SU-DHL-6 (cell line): ENCODE results near the gene BMP7.

Experiments used
- CTCF ChIP-seq: fragments of 200-600 bp; sonication (generic); IDR thresholded peaks from one replicate; pipeline ENCODE4 v1.5.1; 2017; ENCODE audit warnings: antibody characterized with exemption, mild to moderate bottlenecking, low read length, moderate library complexity; ENCODE audit not compliant: insufficient read depth, poor library complexity, severe bottlenecking
- EZH2phosphoT487 ChIP-seq: fragments of 200-600 bp; sonication (generic), shearing (Covaris generic); conservative IDR thresholded peaks from 2 replicates; pipeline ENCODE4 v1.6.1; 2018; ENCODE audit warnings: mild to moderate bottlenecking, antibody characterized with exemption, low read length, moderate library complexity, mixed read lengths

GRCh38 chr20:57262301-57262700, 4.1 kb downstream of the BMP7 start:
- TF ChIP-seq EZH2phosphoT487 = no peak
- no peak for TF ChIP-seq CTCF
